Stimulated activated CD4-positive, alpha-beta T cell treated with anti-CD3 and anti-CD28 coated beads, Interleukin-12 subunit alpha, Interleukin-12 subunit beta, amount 100 ng/mL, for 48 hours (primary cell): ENCODE measurements around the gene MBNL2.

ENCODE experiments used
- DNase-seq, 3 donors: peaks; one replicate each; pipeline ENCODE4 v3.0.0-alpha.2; 2020; ENCODE audit warnings: low read depth in 2 of 3, low spot score in 1 of 3

The MBNL2 gene

DNA sequence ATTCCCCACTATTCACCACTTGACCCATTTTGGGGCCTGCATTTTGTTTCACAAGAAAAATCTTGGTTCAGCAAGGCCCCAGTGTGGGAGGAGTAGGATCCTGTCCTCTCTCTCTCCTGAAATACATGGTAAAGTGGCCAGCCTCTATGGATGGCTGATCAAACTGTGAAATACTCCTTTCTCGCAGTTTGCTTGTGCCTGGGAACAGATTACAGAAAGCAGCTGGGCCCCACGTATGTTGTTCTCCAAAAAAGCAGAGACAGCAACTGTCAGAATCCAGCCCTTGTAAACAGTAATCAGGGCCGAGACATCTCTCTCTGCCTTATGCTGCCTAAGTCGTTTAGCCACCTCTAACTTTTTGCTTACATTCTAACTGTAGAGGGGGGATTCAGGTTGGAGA is 150.8 kb downstream of the MBNL2 start:
- DNase-seq, result no peak

DNA sequence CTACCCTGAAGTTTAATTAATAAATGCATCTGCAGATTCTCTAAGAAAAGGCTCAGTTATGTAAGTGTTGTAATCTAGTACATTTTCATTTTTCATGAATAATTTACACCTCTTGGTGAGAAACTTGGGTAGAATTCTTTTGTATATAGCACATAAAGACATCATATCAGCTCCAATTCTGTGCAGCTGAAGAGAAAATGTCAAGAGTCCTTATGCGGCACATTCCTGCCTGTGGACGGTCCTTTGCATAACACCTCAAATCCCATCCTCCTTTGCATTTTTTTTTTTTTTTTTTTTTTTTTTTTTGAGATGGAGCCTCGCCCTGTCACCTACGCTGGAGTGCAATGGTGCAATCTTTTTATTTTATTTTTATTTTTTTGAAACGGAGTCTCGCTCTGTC is 151.7 kb downstream of the MBNL2 start:
- no peak for DNase-seq

GRCh38 chr13:97376981-97377380 is 154.8 kb downstream of the MBNL2 start:
- no peak for DNase-seq

DNA sequence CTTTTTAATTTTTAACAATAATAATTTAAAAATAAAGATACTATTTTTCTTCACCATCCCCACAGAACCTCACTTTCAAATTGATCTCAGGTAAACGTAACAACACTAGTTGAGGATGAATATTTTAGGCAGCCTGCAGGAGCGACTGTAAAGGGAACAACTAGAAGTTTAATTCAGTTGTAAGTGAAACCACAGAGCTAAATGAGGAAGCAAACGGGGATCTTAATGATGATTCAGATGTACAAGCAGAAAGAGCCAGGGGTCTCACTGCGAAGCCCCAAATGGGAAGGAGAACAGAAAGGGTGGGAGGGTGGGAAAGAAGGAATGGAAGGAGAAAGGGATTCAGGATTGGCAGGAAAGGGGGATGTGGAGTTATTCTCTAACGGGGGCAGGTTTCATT is 157.3 kb downstream of the MBNL2 start:
- DNase-seq, result no peak

DNA sequence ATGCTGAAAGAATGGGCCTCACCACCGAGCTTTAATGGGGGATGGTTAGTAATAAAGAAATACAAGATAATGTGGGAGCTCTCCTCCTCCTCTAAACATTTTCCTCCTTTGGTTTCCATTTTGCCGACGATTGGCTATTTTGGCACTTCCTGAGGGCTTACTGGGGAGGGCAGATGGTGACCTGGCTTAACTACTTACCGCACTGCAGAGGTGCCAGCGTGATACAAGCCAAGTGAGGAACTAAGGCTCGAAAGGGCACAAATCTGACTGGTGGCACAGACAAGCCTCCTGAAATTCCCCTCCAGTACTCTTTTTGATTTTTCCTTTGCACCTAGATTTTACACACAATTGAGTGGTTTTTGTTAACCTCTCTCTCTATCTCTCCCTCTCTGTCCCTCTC is 158.6 kb downstream of the MBNL2 start:
- DNase-seq, result no peak

GRCh38 chr13:97381189-97381588 is 159.1 kb downstream of the MBNL2 start:
- DNase-seq, result no peak

DNA sequence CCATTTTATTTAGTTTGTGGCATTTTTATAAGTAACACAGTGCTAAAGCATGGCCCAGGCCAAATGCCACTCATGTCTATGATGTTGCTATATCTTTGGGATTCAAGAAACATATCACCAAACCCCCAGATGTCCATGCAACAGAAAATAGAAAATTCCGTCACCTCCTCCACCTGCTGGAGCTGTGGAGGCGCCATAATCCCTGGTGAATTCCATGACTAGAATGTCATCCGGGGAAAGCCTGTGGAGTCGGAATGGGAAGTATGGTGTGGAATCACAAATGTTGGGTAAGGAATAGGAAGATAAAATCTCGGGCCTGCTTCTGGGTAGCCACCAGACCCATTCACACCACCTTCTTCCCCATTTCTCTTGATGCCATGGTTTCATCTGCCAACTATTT is 160.1 kb downstream of the MBNL2 start:
- DNase-seq, result no peak

DNA sequence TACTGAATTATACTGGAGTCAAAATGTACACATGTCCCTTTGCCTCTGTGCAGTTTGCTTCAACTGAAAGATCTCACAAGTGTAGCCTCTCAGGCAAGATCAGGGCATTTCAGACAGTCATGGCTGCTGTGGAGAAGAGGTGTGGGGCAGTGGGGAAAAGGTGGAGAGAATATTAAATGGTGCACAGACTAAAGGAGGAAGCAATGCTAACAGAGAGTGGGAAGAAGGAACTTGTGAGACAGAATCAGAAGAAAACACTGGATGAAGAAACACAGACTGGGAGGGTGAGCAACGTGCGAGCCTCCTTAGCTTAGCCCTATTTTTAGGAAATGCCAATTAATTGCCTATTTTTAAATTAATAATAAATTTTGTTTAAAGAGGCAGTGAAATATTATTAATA is 162.2 kb downstream of the MBNL2 start:
- no peak for DNase-seq

DNA sequence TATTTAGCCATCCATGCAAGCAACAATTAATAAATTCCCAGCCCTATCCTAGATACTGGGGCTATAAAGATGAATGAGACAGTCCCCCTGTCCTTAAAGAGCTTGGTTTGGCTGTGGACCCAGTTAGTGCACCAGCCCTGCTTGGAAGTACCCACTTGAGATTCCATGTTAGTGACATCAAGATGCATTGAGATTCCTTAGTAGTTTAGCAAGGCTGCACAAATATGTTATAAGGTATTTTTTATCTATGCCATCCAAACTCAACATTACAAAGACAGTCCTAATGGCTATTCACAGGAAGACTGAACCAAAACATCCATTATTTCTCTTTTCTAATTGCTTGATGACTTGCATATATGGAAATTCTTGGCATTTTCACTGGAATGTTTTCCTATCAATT is 163.0 kb downstream of the MBNL2 start:
- no peak for DNase-seq

- DNase-seq, result no peak
Observed at GRCh38 chr13:97385854-97386253, 163.7 kb downstream of the MBNL2 start.

DNA sequence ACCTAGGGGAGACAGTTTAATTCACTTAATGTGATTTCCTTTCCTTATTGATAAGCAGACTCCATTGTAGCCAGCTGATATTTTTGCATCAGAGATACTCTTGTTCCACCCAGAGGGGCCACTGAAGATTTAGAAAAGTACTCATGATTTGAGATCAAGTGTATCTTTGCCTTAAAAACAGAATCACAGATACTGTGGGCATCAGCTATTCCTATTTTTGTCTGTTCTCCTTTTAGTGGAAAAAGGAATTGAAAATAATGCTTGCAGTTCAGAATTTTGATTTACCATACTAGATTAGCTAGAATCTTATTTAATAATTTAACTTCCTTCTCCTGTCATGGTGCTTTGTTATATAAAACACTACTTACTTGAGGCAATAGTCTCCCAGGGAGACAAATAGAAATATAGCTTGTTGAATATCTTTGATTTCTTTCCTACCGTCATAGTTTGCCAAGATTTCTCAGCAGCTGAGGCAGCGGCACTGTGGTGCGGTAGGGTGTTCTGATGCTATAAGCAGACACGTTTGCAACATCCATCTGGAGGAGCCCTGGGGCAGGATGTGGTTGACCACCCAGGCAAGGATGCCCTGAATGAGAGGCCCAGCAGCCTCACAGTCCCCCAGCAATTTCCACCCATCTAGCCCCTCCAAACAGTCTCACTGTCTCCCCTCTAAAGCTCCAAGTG is 164.8 kb downstream of the MBNL2 start:
- DNase-seq, result no peak

GRCh38 chr13:97387485-97387839 is 165.3 kb downstream of the MBNL2 start:
- no peak for DNase-seq

DNA sequence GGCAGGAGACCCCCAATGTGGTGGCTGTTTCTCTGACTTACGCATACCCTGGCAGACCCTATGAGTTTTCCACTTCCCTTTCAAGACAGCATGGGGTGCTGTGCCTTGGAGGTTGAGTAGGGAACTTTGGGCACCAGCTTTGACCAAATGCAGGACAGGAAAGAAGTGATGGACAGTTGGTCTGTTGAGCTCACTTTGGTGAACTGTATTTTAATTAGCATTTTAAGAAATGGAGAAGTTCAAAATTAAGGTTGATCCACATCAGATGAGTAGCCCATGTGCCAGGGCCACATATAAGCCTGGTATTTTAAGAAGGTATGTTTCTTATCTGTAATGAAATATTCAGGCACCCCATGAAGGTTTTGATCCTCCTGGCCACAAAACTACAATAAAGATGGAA is 165.8 kb downstream of the MBNL2 start:
- no peak for DNase-seq

DNA sequence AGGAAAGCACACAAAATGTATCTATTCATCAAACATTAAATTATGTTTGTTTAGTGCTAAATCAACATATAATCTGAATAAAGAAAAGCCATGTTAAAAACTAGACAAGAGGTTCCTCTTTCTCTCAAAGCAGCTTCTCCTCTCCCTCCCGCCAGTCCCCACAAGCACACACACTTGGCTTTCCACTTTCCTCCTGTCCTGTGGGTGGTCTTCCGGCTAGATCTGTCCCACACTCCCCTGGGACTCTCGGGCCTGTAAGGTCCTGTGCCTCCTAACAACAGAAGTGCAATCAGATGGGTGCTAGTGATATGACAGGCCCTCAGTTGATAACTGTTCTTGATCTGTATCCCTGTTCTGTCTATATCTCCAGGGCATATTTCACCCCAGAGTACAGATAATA is 166.2 kb downstream of the MBNL2 start:
- DNase-seq, result no peak

- DNase-seq, result no peak
Observed at GRCh38 chr13:97390941-97391600, 168.9 kb downstream of the MBNL2 start.

DNA sequence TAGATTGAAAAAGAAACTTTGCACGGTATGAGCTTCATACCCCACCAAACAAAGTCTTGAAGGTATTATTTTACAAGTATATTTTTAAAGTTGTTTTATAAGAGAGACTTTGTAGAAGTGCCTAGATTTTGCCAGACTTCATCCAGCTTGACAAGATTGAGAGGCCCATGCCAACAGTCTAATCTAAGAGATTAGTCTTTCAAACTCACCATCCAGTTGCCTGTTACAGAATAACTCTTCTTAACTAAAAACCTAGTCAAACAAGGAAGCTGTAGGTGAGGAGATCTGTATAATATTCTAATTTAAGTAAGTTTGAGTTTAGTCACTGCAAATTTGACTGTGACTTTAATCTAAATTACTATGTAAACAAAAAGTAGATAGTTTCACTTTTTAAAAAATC is 169.9 kb downstream of the MBNL2 start:
- DNase-seq, result no peak

DNA sequence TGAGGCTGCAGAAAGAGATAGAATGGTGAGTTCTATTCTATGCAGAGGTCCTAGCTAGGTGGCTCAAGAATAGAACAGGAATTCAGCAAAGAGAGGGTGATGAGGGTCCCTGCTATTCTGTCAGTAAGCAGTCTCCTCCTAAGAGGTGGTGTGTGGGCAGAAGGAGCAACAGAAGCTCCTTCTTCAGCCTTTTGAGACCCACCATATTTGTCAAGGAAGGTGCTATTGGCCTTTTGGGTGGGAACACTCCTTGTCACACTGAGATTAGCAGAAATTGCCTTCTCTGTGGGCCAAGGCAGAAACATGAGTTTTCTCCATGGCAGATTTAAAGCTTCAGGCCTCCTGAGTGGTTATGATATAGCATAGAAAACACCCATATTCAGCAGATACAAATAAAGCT is 172.4 kb downstream of the MBNL2 start:
- DNase-seq, result no peak

DNA sequence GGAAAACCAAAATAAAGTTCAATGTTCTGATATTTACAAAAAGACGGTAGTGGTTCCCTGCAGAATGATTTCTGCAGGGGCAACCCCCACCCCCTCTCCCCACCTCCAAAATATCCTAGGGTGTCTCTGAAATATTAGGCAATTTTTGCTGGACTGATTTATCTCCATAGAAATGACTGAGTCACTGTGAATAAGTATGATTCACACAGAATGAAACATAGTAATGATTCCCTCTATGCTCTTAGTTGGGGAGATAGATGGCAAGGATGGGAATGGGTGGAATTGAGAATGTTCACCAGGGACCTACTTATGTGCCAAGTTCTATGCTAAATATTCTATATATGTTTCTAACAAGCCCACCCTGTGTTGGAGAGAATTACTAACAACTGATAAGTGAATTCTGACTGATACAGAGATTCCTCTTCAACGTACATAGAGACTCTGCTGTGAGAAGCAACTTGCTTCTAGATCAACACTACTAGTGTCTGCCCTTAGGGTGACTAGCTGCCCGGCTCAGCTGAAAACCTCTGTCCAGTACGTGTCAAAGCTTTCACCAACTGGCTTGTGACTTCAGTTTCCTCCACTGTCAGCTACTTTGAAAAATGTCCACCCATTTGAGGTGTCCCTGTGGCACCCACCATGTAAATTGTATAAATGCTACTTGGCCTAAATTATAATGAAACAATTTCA is 173.5 kb downstream of the MBNL2 start:
- no peak for DNase-seq

DNA sequence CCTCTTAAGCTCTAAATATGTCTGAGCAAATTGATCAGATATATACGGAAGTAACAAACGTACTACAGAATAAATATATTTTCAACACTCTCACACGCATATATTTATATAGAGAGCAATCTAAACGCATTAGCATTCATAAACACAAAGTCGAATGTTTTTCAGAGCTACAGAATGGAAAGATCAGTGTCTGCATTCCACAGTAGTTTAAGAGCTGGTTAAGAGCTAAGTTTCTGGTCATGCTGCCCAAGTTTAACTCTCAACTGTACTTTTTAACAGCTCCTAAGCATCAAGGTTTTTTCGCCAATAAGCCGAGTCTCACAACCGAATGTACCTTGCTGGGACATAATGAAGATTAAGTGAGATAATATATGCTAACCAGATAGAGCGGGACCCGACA is 175.1 kb downstream of the MBNL2 start:
- no peak for DNase-seq

DNA sequence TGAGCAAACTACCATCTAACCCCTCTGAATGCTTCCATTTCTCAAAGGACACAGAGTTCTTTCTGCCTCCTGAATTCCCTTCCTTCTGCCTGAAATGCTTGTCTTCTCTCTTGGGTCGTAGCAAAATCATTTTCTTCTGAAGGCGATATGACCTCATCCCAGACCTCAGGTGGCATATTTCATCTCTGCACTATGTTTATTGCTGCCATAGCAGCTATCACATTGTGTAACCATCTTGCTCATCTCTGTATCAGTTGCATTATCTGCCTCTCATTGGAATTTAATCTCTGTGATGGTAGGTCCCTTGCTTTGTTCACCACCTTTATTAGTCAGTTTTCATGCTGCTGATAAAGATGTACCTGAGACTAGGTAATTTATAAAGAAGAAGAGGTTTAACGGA is 179.3 kb downstream of the MBNL2 start:
- DNase-seq, result no peak

DNA sequence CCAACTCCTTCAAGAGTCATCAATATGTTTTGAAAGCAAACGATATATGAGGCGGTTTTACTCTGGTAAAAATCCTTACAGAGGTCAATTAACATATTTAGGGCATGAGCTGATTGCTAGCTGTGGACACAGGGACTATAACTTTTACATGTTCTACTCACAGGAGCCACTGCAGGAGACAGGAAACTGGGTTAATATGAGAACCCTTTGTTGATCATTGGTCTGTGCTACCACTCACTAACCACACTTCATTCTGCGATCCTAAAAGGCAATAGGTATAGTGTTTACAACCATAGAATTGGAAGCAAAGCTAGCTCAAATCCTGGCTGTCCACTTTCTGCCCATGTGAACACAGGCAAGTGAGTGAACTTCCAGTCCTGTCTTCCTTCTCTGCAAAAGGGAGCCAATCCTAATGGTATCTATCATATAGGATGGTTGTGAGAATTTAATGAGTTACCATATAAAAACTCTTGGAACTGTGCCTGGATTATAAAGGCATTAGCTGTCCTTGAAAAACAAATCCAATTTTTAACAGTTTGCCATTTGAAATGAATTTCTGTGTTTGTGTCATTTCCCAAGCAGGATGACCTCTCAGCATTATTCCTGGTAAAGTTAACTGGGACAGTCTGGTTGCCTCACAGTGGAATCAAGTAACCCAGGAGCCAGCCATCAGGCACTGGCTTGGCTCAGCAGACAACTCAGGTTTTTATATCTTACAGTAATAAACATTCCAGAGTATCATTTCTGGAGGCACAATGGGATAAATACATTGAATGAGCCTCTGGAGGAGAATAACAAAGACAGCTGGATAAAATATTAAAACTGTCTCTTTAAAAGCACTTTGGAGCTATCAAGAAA is 182.0 kb downstream of the MBNL2 start:
- no peak for DNase-seq

- DNase-seq, result no peak
Observed at GRCh38 chr13:97407540-97407939, 185.4 kb downstream of the MBNL2 start.
